ENCODE data around the gene CLDN4. TPM values are rescaled to one million over a fixed set of nuclear protein-coding genes. Genes with fewer than 3 reads are reported as not detected.

Gene CLDN4
- total and polyA plus RNA-seq, 2 experiments from 2014 or later = 11.6 to 19.4 TPM

GRCh38 chr7:73851410-73852338, 20.9 kb downstream of the CLDN4 start:
- no peak overlapping the region for H3K27ac ChIP-seq (ENCODE audit: low read depth)
- no peak overlapping the region for H3K27ac Mint-ChIP-seq

GRCh38 chr7:73852500-73852899, 21.7 kb downstream of the CLDN4 start:
- peaks cover 5% of the 10 kb centered on the region for H3K27me3 Mint-ChIP-seq (ENCODE audit: insufficient read depth, low read depth, poor library complexity)
- TF ChIP-seq NANOG (IDR thresholded peaks at IDR 0.05; ENCODE audit: borderline replicate concordance) (no peak), CTCF (conservative IDR thresholded peaks at IDR 0.05; ENCODE audit: low read depth in 2 of 2) (peak in 1 of 2 experiments; percentile 30; a peak in 1 of 4 replicates), ZNF114 (CRISPR knock-in tag; IDR thresholded peaks at IDR 0.05) (no peak), EZH2phosphoT487 (IDR thresholded peaks at IDR 0.05; ENCODE audit: unreplicated experiment) (no peak)
- H2AFZ ChIP-seq = 0 out of 2 replicates have a peak overlapping the region, but pooled peaks have one; percentile 56
- no peaks in the 10 kb centered on the region for H3K27me3 ChIP-seq (ENCODE audit: insufficient read depth)
- H3K36me3 Mint-ChIP-seq (ENCODE audit: low read depth) = peaks cover 3% of the 10 kb centered on the region; the same call in 2 of the 3 replicates
- H3K4me1 Mint-ChIP-seq = no peaks in the 10 kb centered on the region; the same call in 2 of the 3 replicates
- ATAC-seq (no peak), DNase-seq (ENCODE audit: low spot score) (no peak)
- H3K9me3 Mint-ChIP-seq = peaks cover 15% of the 10 kb centered on the region
- no peaks in the 10 kb centered on the region for H3K79me2 ChIP-seq (replicated peaks; ENCODE audit: insufficient read depth)
- H3K9me2 ChIP-seq (ENCODE audit: insufficient read depth) = no peaks in the 10 kb centered on the region
- no peaks in the 10 kb centered on the region for H3F3A ChIP-seq (replicated peaks; ENCODE audit: low read depth)
- no peak overlapping the region for H3K27ac Mint-ChIP-seq
- H3K4me2 ChIP-seq = no peak overlapping the region
- no peak overlapping the region for H3K4me3 Mint-ChIP-seq
- H3K4me3 ChIP-seq = no peak overlapping the region
- no peak overlapping the region for H3K27ac ChIP-seq (ENCODE audit: low read depth)
- no peaks in the 10 kb centered on the region for H3K36me3 ChIP-seq (ENCODE audit: insufficient read depth)
- H3K4me1 ChIP-seq (ENCODE audit: insufficient read depth) = no peaks in the 10 kb centered on the region; the same call in 1 of the 2 replicates
- no peaks in the 10 kb centered on the region for H4K20me1 ChIP-seq (replicated peaks; ENCODE audit: insufficient read depth)

More at GRCh38 chr7:73851410-73852338, 20.9 kb downstream of the CLDN4 start:
- peaks cover 3% of the 10 kb centered on the region for H3K27me3 Mint-ChIP-seq (ENCODE audit: insufficient read depth, low read depth, poor library complexity)
- H3K4me1 Mint-ChIP-seq = no peaks in the 10 kb centered on the region; the same call in 2 of the 3 replicates
- no peak for DNase-seq (ENCODE audit: low spot score)
- H3K9me3 Mint-ChIP-seq = peaks cover 15% of the 10 kb centered on the region
- Histone ChIP-seq H3K4me1 (ENCODE audit: insufficient read depth) (no peaks in the 10 kb centered on the region; the same call in 1 of the 2 replicates), H3K79me2 (replicated peaks; ENCODE audit: insufficient read depth) (no peaks in the 10 kb centered on the region), H4K20me1 (replicated peaks; ENCODE audit: insufficient read depth) (no peaks in the 10 kb centered on the region), H3K36me3 (ENCODE audit: insufficient read depth) (no peaks in the 10 kb centered on the region), H3K9me2 (ENCODE audit: insufficient read depth) (no peaks in the 10 kb centered on the region), H3K4me3 (no peak overlapping the region), H3K4me2 (no peak overlapping the region), H3K27me3 (ENCODE audit: insufficient read depth) (no peaks in the 10 kb centered on the region), H2AFZ (no peak overlapping the region), H3F3A (replicated peaks; ENCODE audit: low read depth) (no peaks in the 10 kb centered on the region)
- peaks cover 3% of the 10 kb centered on the region; the same call in 2 of the 3 replicates for H3K36me3 Mint-ChIP-seq (ENCODE audit: low read depth)
- no peak overlapping the region for H3K4me3 Mint-ChIP-seq
- TF ChIP-seq, protein P1, sequence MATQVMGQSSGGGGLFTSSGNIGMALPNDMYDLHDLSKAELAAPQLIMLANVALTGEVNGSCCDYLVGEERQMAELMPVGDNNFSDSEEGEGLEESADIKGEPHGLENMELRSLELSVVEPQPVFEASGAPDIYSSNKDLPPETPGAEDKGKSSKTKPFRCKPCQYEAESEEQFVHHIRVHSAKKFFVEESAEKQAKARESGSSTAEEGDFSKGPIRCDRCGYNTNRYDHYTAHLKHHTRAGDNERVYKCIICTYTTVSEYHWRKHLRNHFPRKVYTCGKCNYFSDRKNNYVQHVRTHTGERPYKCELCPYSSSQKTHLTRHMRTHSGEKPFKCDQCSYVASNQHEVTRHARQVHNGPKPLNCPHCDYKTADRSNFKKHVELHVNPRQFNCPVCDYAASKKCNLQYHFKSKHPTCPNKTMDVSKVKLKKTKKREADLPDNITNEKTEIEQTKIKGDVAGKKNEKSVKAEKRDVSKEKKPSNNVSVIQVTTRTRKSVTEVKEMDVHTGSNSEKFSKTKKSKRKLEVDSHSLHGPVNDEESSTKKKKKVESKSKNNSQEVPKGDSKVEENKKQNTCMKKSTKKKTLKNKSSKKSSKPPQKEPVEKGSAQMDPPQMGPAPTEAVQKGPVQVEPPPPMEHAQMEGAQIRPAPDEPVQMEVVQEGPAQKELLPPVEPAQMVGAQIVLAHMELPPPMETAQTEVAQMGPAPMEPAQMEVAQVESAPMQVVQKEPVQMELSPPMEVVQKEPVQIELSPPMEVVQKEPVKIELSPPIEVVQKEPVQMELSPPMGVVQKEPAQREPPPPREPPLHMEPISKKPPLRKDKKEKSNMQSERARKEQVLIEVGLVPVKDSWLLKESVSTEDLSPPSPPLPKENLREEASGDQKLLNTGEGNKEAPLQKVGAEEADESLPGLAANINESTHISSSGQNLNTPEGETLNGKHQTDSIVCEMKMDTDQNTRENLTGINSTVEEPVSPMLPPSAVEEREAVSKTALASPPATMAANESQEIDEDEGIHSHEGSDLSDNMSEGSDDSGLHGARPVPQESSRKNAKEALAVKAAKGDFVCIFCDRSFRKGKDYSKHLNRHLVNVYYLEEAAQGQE (IDR thresholded peaks at IDR 0.05; ENCODE audit: unreplicated experiment) = no peak
- TF ChIP-seq ETS1 (IDR thresholded peaks at IDR 0.05) = no peak
- TF ChIP-seq ZNF114 (CRISPR knock-in tag; IDR thresholded peaks at IDR 0.05) = no peak
- ATAC-seq = no peak
